IMR-90 (cell line): ENCODE data around the gene MECR. TPM values are rescaled to one million over a fixed set of nuclear protein-coding genes. Genes with fewer than 3 reads are reported as not detected.

ENCODE experiments used
- ATAC-seq: fragments of 200-7000 bp; cut with Tn5 transposase; 2 replicates; pipeline ENCODE4 v1.9.1; 2020; ENCODE audit warnings: low read depth, mild to moderate bottlenecking, moderate library complexity
- BruUV-seq: library from RNA; stranded (reverse); fragments of 400-500 nt; replicated peaks from 2 replicates; lab custom pipeline; 2021; lab: Mats Ljungman, UMichigan
- CTCF ChIA-PET: fragments of 300-600 bp; formaldehyde crosslinking; extraction: SDS; loops from one replicate; lab custom pipeline; 2021; ENCODE audit warnings: antibody characterized with exemption; lab: Yijun Ruan, JAX
- POLR2A ChIA-PET: fragments of 300-600 bp; sonication (Branson Sonifier 250); formaldehyde crosslinking; loops from one replicate; lab custom pipeline; 2022; ENCODE audit warnings: antibody characterized with exemption; ENCODE audit not compliant: unreplicated experiment; lab: Charles Lee
- DNase-seq: peaks from one replicate; pipeline ENCODE4 v3.0.0; 2013
- H2AFZ ChIP-seq: replicated peaks from 2 replicates; pipeline ENCODE3; 2013; ENCODE audit warnings: low read length, mild to moderate bottlenecking; ENCODE audit not compliant: poor library complexity
- H2AK5ac ChIP-seq: 2 replicates; pipeline ENCODE4 v1.6.1; 2013; ENCODE audit warnings: low read depth, low read length, inconsistent platforms
- H2AK9ac ChIP-seq: replicated peaks from 2 replicates; pipeline ENCODE3; 2013; ENCODE audit warnings: mild to moderate bottlenecking, low read depth, low read length, moderate library complexity; ENCODE audit not compliant: poor library complexity
- H2BK120ac ChIP-seq: 2 replicates; pipeline ENCODE4 v1.6.1; 2013; ENCODE audit warnings: low read depth, low read length, inconsistent platforms
- H2BK15ac ChIP-seq: 3 replicates; pipeline ENCODE4 v1.6.1; 2013; ENCODE audit warnings: low read depth, low read length, inconsistent platforms
- H2BK20ac ChIP-seq: 2 replicates; pipeline ENCODE4 v1.6.1; 2013; ENCODE audit warnings: low read depth, mild to moderate bottlenecking, inconsistent platforms, low read length, moderate library complexity
- H2BK5ac ChIP-seq: 2 replicates; pipeline ENCODE4 v1.6.1; 2013; ENCODE audit warnings: mild to moderate bottlenecking, low read depth, low read length, inconsistent platforms; ENCODE audit not compliant: poor library complexity, severe bottlenecking
- H3K14ac ChIP-seq: replicated peaks from 2 replicates; pipeline ENCODE4 v1.6.1; 2013; ENCODE audit warnings: low read depth, low read length, inconsistent platforms
- H3K18ac ChIP-seq: 2 replicates; pipeline ENCODE4 v1.6.1; 2013; ENCODE audit warnings: low read depth, low read length, control low read depth
- H3K23ac ChIP-seq: 2 replicates; pipeline ENCODE4 v1.6.1; 2013; ENCODE audit warnings: low read depth, low read length, inconsistent platforms
- H3K27ac ChIP-seq: 2 replicates; pipeline ENCODE4 v1.5.1; 2013; ENCODE audit warnings: mild to moderate bottlenecking, control low read depth, low read length; ENCODE audit not compliant: insufficient read depth
- H3K27me3 ChIP-seq: 2 replicates; pipeline ENCODE4 v1.6.1; 2013; ENCODE audit warnings: low read length; ENCODE audit not compliant: control insufficient read depth, insufficient read depth
- H3K36me3 ChIP-seq: 2 replicates; pipeline ENCODE4 v1.6.1; 2013; ENCODE audit warnings: low read length, mixed read lengths; ENCODE audit not compliant: control insufficient read depth, insufficient read depth
- H3K4ac ChIP-seq: 2 replicates; pipeline ENCODE4 v1.6.1; 2013; ENCODE audit warnings: low read depth, low read length, inconsistent platforms
- H3K4me1 ChIP-seq: 2 replicates; pipeline ENCODE4 v1.6.1; 2013; ENCODE audit warnings: low read length, mixed read lengths; ENCODE audit not compliant: control insufficient read depth, insufficient read depth
- H3K4me2 ChIP-seq: 2 replicates; pipeline ENCODE4 v1.6.1; 2013; ENCODE audit warnings: low read depth, mild to moderate bottlenecking, control low read depth, low read length, moderate library complexity
- H3K4me3 ChIP-seq: 2 replicates; pipeline ENCODE4 v1.5.1; 2013; ENCODE audit warnings: low read depth, mild to moderate bottlenecking, control low read depth, low read length, moderate library complexity; ENCODE audit not compliant: insufficient read depth
- H3K56ac ChIP-seq: 2 replicates; pipeline ENCODE4 v1.6.1; 2013; ENCODE audit warnings: low read length, inconsistent platforms; ENCODE audit not compliant: insufficient read depth; ENCODE audit errors: extremely low read depth
- H3K79me1 ChIP-seq, 2 experiments: 2 replicates each; pipeline ENCODE4 v1.6.1; 2013; ENCODE audit warnings: low read length in 2 of 2, inconsistent platforms in 1 of 2, low read depth in 1 of 2
- H3K9ac ChIP-seq: 2 replicates; pipeline ENCODE4 v1.6.1; 2013; ENCODE audit warnings: low read depth, low read length, control low read depth
- H3K9me1 ChIP-seq: 2 replicates; pipeline ENCODE4 v1.6.1; 2013; ENCODE audit warnings: low read length, inconsistent platforms; ENCODE audit not compliant: insufficient read depth
- H3K9me3 ChIP-seq: 2 replicates; pipeline ENCODE4 v1.6.1; 2013; ENCODE audit warnings: low read length; ENCODE audit not compliant: control insufficient read depth, insufficient read depth
- H4K20me1 ChIP-seq: 2 replicates; pipeline ENCODE4 v1.6.1; 2013; ENCODE audit warnings: low read length, inconsistent platforms; ENCODE audit not compliant: insufficient read depth
- H4K5ac ChIP-seq: 2 replicates; pipeline ENCODE4 v1.6.1; 2013; ENCODE audit warnings: mild to moderate bottlenecking, low read depth, low read length, control low read depth
- H4K8ac ChIP-seq, 2 experiments: 2 replicates each; pipeline ENCODE4 v1.6.1; 2013; ENCODE audit warnings: low read depth in 2 of 2, low read length in 2 of 2, control low read depth in 1 of 2, inconsistent platforms in 1 of 2
- H4K91ac ChIP-seq: 2 replicates; pipeline ENCODE4 v1.6.1; 2013; ENCODE audit warnings: low read depth, low read length, inconsistent platforms; ENCODE audit not compliant: insufficient read depth
- BHLHE40 ChIP-seq: fragments of 150-350 bp; IDR thresholded peaks from 2 replicates; pipeline ENCODE4 v1.6.1; 2016; ENCODE audit warnings: mild to moderate bottlenecking, low read depth, low read length
- CEBPB ChIP-seq: IDR thresholded peaks from 2 replicates; pipeline ENCODE4 v1.6.1; 2012; ENCODE audit warnings: low read depth, low read length, improper control_type of control experiment
- CHD1 ChIP-seq: IDR thresholded peaks from 2 replicates; pipeline ENCODE4 v1.6.1; 2012; ENCODE audit warnings: low read depth, low read length, improper control_type of control experiment
- MAFK ChIP-seq: IDR thresholded peaks from 2 replicates; pipeline ENCODE4 v1.6.1; 2012; ENCODE audit warnings: low read depth, low read length, improper control_type of control experiment
- MXI1 ChIP-seq: IDR thresholded peaks from 2 replicates; pipeline ENCODE4 v1.6.1; 2012; ENCODE audit warnings: low read depth, mild to moderate bottlenecking, low read length, moderate library complexity, borderline replicate concordance
- NFE2L2 ChIP-seq: fragments of 150-350 bp; IDR thresholded peaks from 2 replicates; pipeline ENCODE4 v1.6.1; 2016; ENCODE audit warnings: low read depth, mild to moderate bottlenecking, low read length
- POLR2A ChIP-seq: IDR thresholded peaks from 2 replicates; pipeline ENCODE4 v1.6.1; 2012; ENCODE audit warnings: mild to moderate bottlenecking, low read depth, low read length
- RAD21 ChIP-seq: IDR thresholded peaks from 2 replicates; pipeline ENCODE4 v1.6.1; 2012; ENCODE audit warnings: low read length, improper control_type of control experiment
- WGBS, 2 experiments: methylation state at CpG; one replicate each; pipeline versions ENCODE4 v1.1.5 to v1.1.7; 2013; ENCODE audit warnings: missing lambda C conversion rate in 2 of 2; ENCODE audit not compliant: insufficient read length in 1 of 2; ENCODE audit errors: extremely low coverage in 2 of 2; 5-methylcytosine and 5-hydroxymethylcytosine counted together
- dilution Hi-C: fragments of 300-500 bp; cut with HindIII; formaldehyde crosslinking; loops from one replicate; pipeline ENCODE4 v1.14.3; 2018; ENCODE audit warnings: low sequenced_read_pairs; ENCODE audit not compliant: unreplicated experiment
- in situ Hi-C: fragments of 300-500 bp; cut with MboI; formaldehyde crosslinking; loops from 3 replicates; pipeline ENCODE4 v1.14.3; 2019; ENCODE audit warnings: low sequenced_read_pairs, inconsistent platforms, mixed read lengths
- intact Hi-C: fragments of 100-400 bp; cut with micrococcal nuclease; formaldehyde crosslinking; loops from 2 replicates; pipeline ENCODE4 v1.10.0; 2022
- polyA plus RNA-seq, 3 experiments: library from polyadenylated mRNA; depleted of rRNA; stranded (reverse); fragments of >200 nt; gene quantifications; 2 replicates each; pipeline ENCODE4 v1.2.3, GENCODE V29; 2012; ENCODE audit warnings: low replicate concordance in 1 of 3
- total RNA-seq: library from RNA; depleted of rRNA; stranded (reverse); fragments of >200 nt; gene quantifications from 2 replicates; pipeline ENCODE4 v1.2.3, GENCODE V29; 2012

Gene MECR
- total and polyA plus RNA-seq, 2 of the 4 experiments (the other 2 are of a cell fraction): 20.3 to 24.8 TPM

DNA sequence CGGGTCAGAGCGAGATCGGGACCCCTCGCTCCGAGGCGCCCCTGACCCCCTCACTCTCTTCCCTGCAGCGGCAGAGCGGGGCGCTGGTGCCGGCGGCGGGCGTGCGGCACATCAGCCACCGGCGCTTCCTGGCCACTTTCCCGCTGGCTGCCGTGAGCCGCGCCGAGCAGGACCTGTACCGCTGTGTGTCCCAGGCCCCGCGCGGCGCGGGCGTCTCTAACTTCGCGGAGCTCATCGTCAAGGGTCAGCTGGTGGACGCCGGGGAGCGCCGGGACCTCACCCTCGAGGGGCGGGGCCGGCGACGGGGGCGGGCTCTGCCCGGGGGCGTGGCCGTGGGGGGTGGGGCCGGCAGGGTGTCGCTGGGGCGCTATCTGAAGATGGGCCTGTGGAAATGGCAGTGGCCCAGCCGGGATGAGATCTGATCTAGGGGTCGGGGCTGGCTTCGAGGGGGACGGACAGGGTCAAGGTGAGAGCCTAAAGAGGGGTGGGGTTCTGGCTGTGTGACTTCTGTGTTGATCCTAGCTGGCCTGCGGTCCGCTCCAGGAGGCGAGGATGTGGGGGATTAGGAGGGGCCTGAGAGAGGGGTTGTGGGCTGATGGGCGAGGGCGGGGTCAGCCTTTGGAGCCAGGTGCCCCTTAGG, 29.2 kb upstream of the MECR start:
- H4K5ac ChIP-seq: peak overlapping the region; percentile 12; the same call in 1 of the 2 replicates
- BruUV-seq: no TSS peak
- H3K4me3 ChIP-seq: peak overlapping the region; percentile 57
- no peaks in the 10 kb centered on the region; the same call in none of the 2 replicates for H4K20me1 ChIP-seq
- no peaks in the 10 kb centered on the region for H3K27me3 ChIP-seq
- dilution Hi-C loops: no loop called here
- H2AK5ac ChIP-seq: peak overlapping the region; percentile 35; the same call in 1 of the 2 replicates
- no peak overlapping the region for H3K23ac ChIP-seq
- H3K4ac ChIP-seq: no peak overlapping the region; the same call in 1 of the 2 replicates
- H3K56ac ChIP-seq: no peak overlapping the region
- intact Hi-C loops: no loop called here
- no peak overlapping the region for H4K91ac ChIP-seq
- H3K4me2 ChIP-seq: peak overlapping the region; percentile 79
- H2BK20ac ChIP-seq: no peak overlapping the region
- H3K27ac ChIP-seq: no peak overlapping the region; the same call in 1 of the 2 replicates
- peak overlapping the region; percentile 41; the same call in 1 of the 2 replicates for H3K9ac ChIP-seq
- ATAC-seq (peak; percentile 85), DNase-seq (no peak)
- POLR2A ChIA-PET: interaction anchor here (0.7 to 1.3 kb wide), 2 partner anchors 8 to 20 kb away, joined by 3 read pairs; no protein-coding TSS in a partner anchor
- no peak overlapping the region for H2BK5ac ChIP-seq
- in situ Hi-C loops: no loop called here
- no peaks in the 10 kb centered on the region for H3K9me3 ChIP-seq
- no peak overlapping the region; a peak in 1 of 4 replicates for H4K8ac ChIP-seq
- peaks cover 8% of the 10 kb centered on the region; the same call in 1 of the 2 replicates for H3K4me1 ChIP-seq
- H3K79me1 ChIP-seq: no peaks in the 10 kb centered on the region; a peak in 1 of 4 replicates
- no peak overlapping the region for H2BK15ac ChIP-seq
- no peaks in the 10 kb centered on the region for H3K36me3 ChIP-seq
- H3K14ac ChIP-seq: no peak overlapping the region
- 0 out of 2 replicates have a peak, but pooled peaks cover 8% of the 10 kb centered on the region for H3K9me1 ChIP-seq
- TF ChIP-seq POLR2A (no peak), CHD1 (no peak), RAD21 (no peak), NFE2L2 (no peak), BHLHE40 (no peak), CEBPB (no peak), MAFK (no peak), MXI1 (no peak)
- peak overlapping the region; percentile 75 for H2AK9ac ChIP-seq
- peak overlapping the region; percentile 90 for H2AFZ ChIP-seq
- CTCF ChIA-PET: no interaction called here
- H2BK120ac ChIP-seq: no peak overlapping the region
- H3K18ac ChIP-seq: no peak overlapping the region; the same call in 1 of the 2 replicates
- WGBS, 2 experiments: 17% methylated on average over 1 of the region's 56 CpGs; no CpG with 5 or more reads in 1 of the 2 experiments
